Psoas muscle (tissue), 8 donors: ENCODE data around the gene COX7A2. TPM values are rescaled to one million over a fixed set of nuclear protein-coding genes. Genes with fewer than 3 reads are reported as not detected.

Experiments used
- ATAC-seq, 4 donors: fragments of 200-7000 bp; cut with Tn5 transposase; one replicate each; pipeline ENCODE4 v1.9.1; 2020; ENCODE audit warnings: moderate library complexity in 3 of 4, mild to moderate bottlenecking in 2 of 4
- DNase-seq, 2 donors: peaks; one replicate each; pipeline ENCODE4 v3.0.0-alpha.2; 2020
- H3K27ac ChIP-seq: fragments of 200-600 bp; one replicate; pipeline ENCODE4 v1.8.0; 2022
- H3K27me3 ChIP-seq, 3 donors: fragments of 200-600 bp in 1 of 3; one replicate each; pipeline versions ENCODE4 v1.6.1 to v1.8.0; 2013 to 2022; ENCODE audit warnings: low read length in 2 of 3, mild to moderate bottlenecking in 2 of 3, moderate library complexity in 1 of 3; ENCODE audit not compliant: insufficient read depth in 3 of 3
- H3K36me3 ChIP-seq, 2 donors: fragments of 200-600 bp in 1 of 2; one replicate each; pipeline versions ENCODE4 v1.6.1 to v1.8.0; 2013 to 2022; ENCODE audit warnings: low read depth in 1 of 2, mild to moderate bottlenecking in 1 of 2, moderate library complexity in 1 of 2; ENCODE audit not compliant: insufficient read depth in 1 of 2
- H3K4me1 ChIP-seq: fragments of 200-600 bp; one replicate; pipeline ENCODE4 v1.8.0; 2022
- H3K4me3 ChIP-seq: fragments of 200-600 bp; one replicate; pipeline ENCODE4 v1.8.0; 2022; ENCODE audit warnings: mild to moderate bottlenecking
- H3K9me3 ChIP-seq: fragments of 200-600 bp; one replicate; pipeline ENCODE4 v1.8.0; 2022
- WGBS, 3 donors: extraction: QIAGEN DNeasy Blood & Tissue Kit; methylation state at CpG; one replicate each; pipeline versions ENCODE4 v1.1.6 to v1.1.7; 2013; 5-methylcytosine and 5-hydroxymethylcytosine counted together
- intact Hi-C, 2 donors: fragments of 100-400 bp; cut with DNase I; formaldehyde crosslinking; loops; one replicate each; pipeline versions ENCODE4 v1.11.0 to v1.14.2; 2022
- long read RNA-seq, 2 donors: library from polyadenylated mRNA; unstranded; transcript quantifications; one replicate each; pipeline ENCODE4 v2.0.0, GENCODE V29; 2021
- polyA plus RNA-seq, 3 donors: library from polyadenylated mRNA; stranded (reverse); fragments of 200-250 nt; gene quantifications; one replicate each; pipeline ENCODE4 v1.2.3, GENCODE V29; 2013
- total RNA-seq, 4 donors: library from RNA; stranded (reverse); fragmentation: NEBNext Ultra II Directional in 2 of 4; extraction: Animal tissue kit (Norgen Biotek cat#: 25700) in 2 of 4; gene quantifications; one replicate each; pipeline versions ENCODE4 v1.2.1 to v1.2.4, GENCODE V29; 2021 to 2023
- TF ChIP-seq, protein P1 (sequence below): fragments of 200-600 bp; IDR thresholded peaks from one replicate; pipeline ENCODE4 v1.8.0; 2022; ENCODE audit warnings: antibody characterized with exemption
- donor health status: healthy with polysubstance abuse.
- donor health status: DM: no; HTN: no; CAD: no; lungs with moderate emphysema.
- donor health status: Bipolar disorder and iron deficiency.
- donor health status: healthy.
- donor health status: DM: yes; HTN: yes; CAD: no.
- donor health status: DM: no; HTN: no; CAD: no.
- donor health status: DM: no; HTN: no; CAD: no.
- donor health status: DM: yes; HTN: yes; CAD: no.

The COX7A2 gene, protein sequence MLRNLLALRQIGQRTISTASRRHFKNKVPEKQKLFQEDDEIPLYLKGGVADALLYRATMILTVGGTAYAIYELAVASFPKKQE
- total RNA-seq = 100 to 1,000 TPM; 224 to 466 (median 320) TPM
- polyA plus RNA-seq = 100 to 1,000 TPM; 324 to 404 (median 372) TPM
- long read RNA-seq, donor 1, transcript COX7A2-202 (4 exons, 773 nt) = major isoform, 41 of 42 reads
- long read RNA-seq, donor 1, partial matches to known transcripts = 0 of 42 reads
- long read RNA-seq, donor 1, other reads (novel, unspliced or antisense) = 0 of 42 reads
- long read RNA-seq, donor 2, transcript COX7A2-202 (4 exons, 773 nt) = major isoform, 54 of 57 reads
- long read RNA-seq, donor 2, partial matches to known transcripts = 1 of 57 reads
- long read RNA-seq, donor 2, other reads (novel, unspliced or antisense) = 2 of 57 reads

DNA sequence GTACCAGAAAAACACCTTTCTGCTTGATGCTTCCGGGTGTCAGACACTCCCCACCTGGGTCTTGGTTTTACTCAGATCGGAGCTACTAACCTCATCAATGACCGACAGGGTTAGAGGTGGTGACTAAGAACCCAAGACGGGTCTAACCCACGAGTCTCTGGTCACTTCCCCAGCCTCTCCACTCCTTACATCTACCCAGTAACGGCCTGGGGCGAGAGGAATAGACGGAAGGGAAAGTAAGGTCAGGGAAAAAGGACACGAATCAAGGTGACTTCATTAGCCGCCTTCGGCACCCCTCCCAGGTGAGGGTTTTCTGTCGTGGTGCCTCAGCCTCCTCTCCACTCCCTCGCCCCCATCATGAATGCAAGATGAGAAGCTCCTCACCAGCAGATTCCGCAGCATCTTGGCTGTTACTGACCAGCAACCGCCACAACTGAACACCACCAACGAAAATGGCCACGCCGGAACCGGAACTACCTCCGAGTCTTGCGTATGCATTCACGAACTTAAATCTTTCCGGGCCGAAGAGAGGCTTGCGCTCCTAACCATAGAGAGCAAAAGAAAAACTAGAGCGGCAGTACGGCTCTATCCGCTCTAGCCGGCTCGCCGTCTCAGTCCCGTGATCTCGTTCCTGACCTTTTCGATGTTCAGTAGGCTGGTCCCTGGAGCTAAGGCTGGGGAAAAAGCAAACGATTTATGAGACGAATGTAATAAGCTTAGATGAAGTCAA lies at the start of gene COX7A2:
TSS of gene COX7A2 (minus strand) at position 469 of the 730 bp plus-strand sequence. CDS start at position 402, 67 bp downstream.
- DNase-seq = peak; percentile 85 to 91
- Histone ChIP-seq H3K4me1 (peaks cover 21% of the 10 kb centered on the region), H3K9me3 (no peaks in the 10 kb centered on the region), H3K27ac (peak within 1 kb of the TSS; percentile 93), H3K36me3 (peaks cover 0 to 32% of the 10 kb centered on the region in 2 donors), H3K4me3 (peak within 1 kb of the TSS; percentile 89), H3K27me3 (no peaks in the 10 kb centered on the region)
- peak; percentile 95 to 99 (median 98) for ATAC-seq
- TF ChIP-seq, protein P1, sequence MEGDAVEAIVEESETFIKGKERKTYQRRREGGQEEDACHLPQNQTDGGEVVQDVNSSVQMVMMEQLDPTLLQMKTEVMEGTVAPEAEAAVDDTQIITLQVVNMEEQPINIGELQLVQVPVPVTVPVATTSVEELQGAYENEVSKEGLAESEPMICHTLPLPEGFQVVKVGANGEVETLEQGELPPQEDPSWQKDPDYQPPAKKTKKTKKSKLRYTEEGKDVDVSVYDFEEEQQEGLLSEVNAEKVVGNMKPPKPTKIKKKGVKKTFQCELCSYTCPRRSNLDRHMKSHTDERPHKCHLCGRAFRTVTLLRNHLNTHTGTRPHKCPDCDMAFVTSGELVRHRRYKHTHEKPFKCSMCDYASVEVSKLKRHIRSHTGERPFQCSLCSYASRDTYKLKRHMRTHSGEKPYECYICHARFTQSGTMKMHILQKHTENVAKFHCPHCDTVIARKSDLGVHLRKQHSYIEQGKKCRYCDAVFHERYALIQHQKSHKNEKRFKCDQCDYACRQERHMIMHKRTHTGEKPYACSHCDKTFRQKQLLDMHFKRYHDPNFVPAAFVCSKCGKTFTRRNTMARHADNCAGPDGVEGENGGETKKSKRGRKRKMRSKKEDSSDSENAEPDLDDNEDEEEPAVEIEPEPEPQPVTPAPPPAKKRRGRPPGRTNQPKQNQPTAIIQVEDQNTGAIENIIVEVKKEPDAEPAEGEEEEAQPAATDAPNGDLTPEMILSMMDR = no peak
- 0 to 1% (median 0%) methylated on average over 36 of the region's 36 CpGs for WGBS, 3 donors
- intact Hi-C loops = no loop called here

DNA sequence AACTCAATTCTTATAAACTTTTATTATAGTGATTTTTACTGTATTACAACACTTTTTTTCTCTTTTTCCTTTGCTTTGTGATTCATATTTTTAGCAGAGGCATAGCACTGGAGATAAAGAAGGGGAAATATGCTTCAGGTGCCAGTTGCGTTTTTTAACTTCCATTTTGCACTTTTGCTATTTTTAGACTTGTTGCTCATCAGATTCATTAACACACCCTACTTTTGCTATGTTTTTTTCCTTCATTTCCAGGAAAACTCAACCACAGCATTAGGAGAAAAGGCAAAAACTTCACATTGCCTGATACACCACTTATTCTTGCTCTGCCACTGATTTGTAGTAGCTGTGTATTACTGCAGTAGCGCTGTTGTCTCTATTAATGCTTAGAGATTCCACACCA lies 49.0 kb upstream of the COX7A2 start:
- H3K9me3 ChIP-seq = no peaks in the 10 kb centered on the region
- TF ChIP-seq, protein P1 = no peak
- 75 to 92% (median 80%) methylated on average over 2 of the region's 2 CpGs for WGBS, 3 donors
- intact Hi-C loops = loop anchor here in 1 of 2 donors (10.0 kb wide), 1 partner anchor 232 kb away; no protein-coding TSS in a partner anchor
- peaks cover 21% of the 10 kb centered on the region for H3K4me1 ChIP-seq
- H3K27me3 ChIP-seq = no peaks in the 10 kb centered on the region
- peak overlapping the region; percentile 59 for H3K27ac ChIP-seq
- ATAC-seq = peak in 1 of 4 donors; percentile 42
- no peak overlapping the region for H3K4me3 ChIP-seq
- peaks cover 0 to 12% of the 10 kb centered on the region in 2 donors for H3K36me3 ChIP-seq
- no peak for DNase-seq

DNA sequence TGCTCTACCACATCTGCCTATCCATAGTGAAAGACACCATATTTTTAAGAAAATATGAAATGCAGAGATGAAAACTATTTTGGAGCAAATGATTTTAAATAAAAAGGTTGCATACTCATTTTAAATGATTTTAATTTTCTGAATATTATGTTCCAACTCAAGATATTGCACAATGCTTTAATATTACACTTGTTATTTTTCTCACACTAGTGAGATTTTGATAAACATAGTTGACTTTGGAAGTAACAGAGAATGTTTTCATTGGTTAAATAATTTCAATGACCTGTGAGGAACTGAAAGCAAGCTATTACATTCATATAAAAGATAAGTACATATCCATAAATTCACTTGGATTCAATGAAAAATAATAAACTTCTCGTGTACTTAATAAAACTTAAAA lies 48.1 kb upstream of the COX7A2 start:
- no peak for DNase-seq
- Histone ChIP-seq H3K9me3 (no peaks in the 10 kb centered on the region), H3K36me3 (peaks cover 0 to 12% of the 10 kb centered on the region in 2 donors), H3K4me1 (peaks cover 21% of the 10 kb centered on the region), H3K4me3 (no peak overlapping the region), H3K27ac (peak overlapping the region; percentile 59), H3K27me3 (no peaks in the 10 kb centered on the region)
- intact Hi-C loops = loop anchor here in 1 of 2 donors (10.0 kb wide), 1 partner anchor 233 kb away; no protein-coding TSS in a partner anchor
- ATAC-seq = no peak
- whole genome bisulfite sequencing, 3 donors = 73 to 90% (median 78%) methylated on average over 1 of the region's 1 CpG
- TF ChIP-seq, protein P1 = no peak

DNA sequence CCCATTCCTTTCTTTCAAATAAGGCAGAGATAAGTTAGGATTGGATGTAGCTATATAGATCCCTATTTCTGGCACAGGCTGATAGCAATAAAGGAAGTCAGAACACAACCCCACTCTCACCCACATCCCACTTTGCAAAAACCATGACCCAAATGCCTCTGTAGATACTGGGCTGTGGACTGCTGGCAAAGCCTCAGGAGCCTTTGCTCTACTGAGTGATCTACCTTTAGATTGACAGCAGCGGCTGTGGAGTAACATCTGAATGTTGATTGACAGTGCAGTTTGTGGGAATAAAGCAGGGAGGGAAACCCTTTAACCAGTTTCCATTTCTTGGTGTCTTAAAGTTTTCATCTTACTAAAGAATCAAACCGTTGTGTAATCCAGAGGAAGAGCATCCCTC lies 47.7 kb upstream of the COX7A2 start:
- Histone ChIP-seq H3K27me3 (no peaks in the 10 kb centered on the region), H3K36me3 (peaks cover 0 to 12% of the 10 kb centered on the region in 2 donors), H3K4me3 (no peak overlapping the region), H3K9me3 (no peaks in the 10 kb centered on the region), H3K27ac (peak overlapping the region; percentile 59), H3K4me1 (peaks cover 21% of the 10 kb centered on the region)
- peak in 1 of 2 donors; percentile 69 for DNase-seq
- intact Hi-C loops = loop anchor here in 1 of 2 donors (10.0 kb wide), 1 partner anchor 233 kb away; no protein-coding TSS in a partner anchor
- peak; percentile 89 to 97 (median 96) for ATAC-seq
- TF ChIP-seq, protein P1 = no peak
- 20 to 44% (median 33%) methylated on average over 2 of the region's 2 CpGs for WGBS, 3 donors
